Type B pancreatic cell (in vitro differentiated cells): ENCODE measurements around the gene ZNF385C. TPM values are rescaled to one million over a fixed set of nuclear protein-coding genes. Genes with fewer than 3 reads are reported as not detected.

Source experiments
- DNase-seq: peaks from one replicate; pipeline ENCODE4 v3.0.0; 2021; ENCODE audit warnings: mixed read lengths; ENCODE audit not compliant: unreplicated experiment; ENCODE audit errors: extremely low spot score
- H3K27ac Mint-ChIP-seq: 2 replicates; pipeline ENCODE4 v1.8.0; 2021; ENCODE audit warnings: mild to moderate bottlenecking, mixed read lengths
- H3K27me3 Mint-ChIP-seq: 2 replicates; pipeline ENCODE4 v1.8.0; 2021; ENCODE audit warnings: mixed read lengths
- H3K36me3 Mint-ChIP-seq: 2 replicates; pipeline ENCODE4 v1.8.0; 2021; ENCODE audit warnings: mixed read lengths
- H3K4me1 Mint-ChIP-seq: one replicate; pipeline ENCODE4 v1.8.0; 2021; ENCODE audit warnings: mixed read lengths; ENCODE audit not compliant: unreplicated experiment
- H3K4me3 Mint-ChIP-seq: 2 replicates; pipeline ENCODE4 v1.8.0; 2021; ENCODE audit warnings: mild to moderate bottlenecking, mixed read lengths
- H3K9me3 Mint-ChIP-seq: 2 replicates; pipeline ENCODE4 v1.8.0; 2021; ENCODE audit warnings: mixed read lengths
- CTCF ChIP-seq: fragments of 200-600 bp; sonication (generic); conservative IDR thresholded peaks from 2 replicates; pipeline ENCODE4 v1.5.0; 2021; ENCODE audit warnings: antibody characterized with exemption, mild to moderate bottlenecking
- total RNA-seq: library from RNA; stranded (reverse); gene quantifications from 2 replicates; pipeline ENCODE4 v1.2.1, GENCODE V29; 2021; ENCODE audit warnings: low replicate concordance

Gene ZNF385C
- total RNA-seq, 1 donor from 2014 or later, result 3.3 TPM

GRCh38 chr17:42038221-42038973, 59.9 kb downstream of the ZNF385C start:
- H3K9me3 Mint-ChIP-seq, result no peaks in the 10 kb centered on the region
- no peaks in the 10 kb centered on the region for H3K36me3 Mint-ChIP-seq
- H3K27ac Mint-ChIP-seq, result no peak overlapping the region
- no peak for TF ChIP-seq CTCF
- DNase-seq, result no peak
- H3K4me1 Mint-ChIP-seq, result peaks cover 7% of the 10 kb centered on the region
- no peak overlapping the region for H3K4me3 Mint-ChIP-seq
- no peaks in the 10 kb centered on the region for H3K27me3 Mint-ChIP-seq

GRCh38 chr17:42034059-42034458, 64.2 kb downstream of the ZNF385C start:
- H3K4me3 Mint-ChIP-seq, result no peak overlapping the region
- H3K27me3 Mint-ChIP-seq, result no peaks in the 10 kb centered on the region
- TF ChIP-seq CTCF, result no peak
- H3K36me3 Mint-ChIP-seq, result no peaks in the 10 kb centered on the region
- H3K27ac Mint-ChIP-seq, result peak overlapping the region; percentile 19
- H3K9me3 Mint-ChIP-seq, result no peaks in the 10 kb centered on the region
- H3K4me1 Mint-ChIP-seq, result peaks cover 8% of the 10 kb centered on the region
- DNase-seq, result no peak

GRCh38 chr17:42031584-42031983, 66.7 kb downstream of the ZNF385C start:
- H3K4me3 Mint-ChIP-seq, result no peak overlapping the region
- no peaks in the 10 kb centered on the region for H3K27me3 Mint-ChIP-seq
- H3K4me1 Mint-ChIP-seq, result peaks cover 19% of the 10 kb centered on the region
- H3K27ac Mint-ChIP-seq, result no peak overlapping the region
- no peaks in the 10 kb centered on the region for H3K9me3 Mint-ChIP-seq
- no peak for DNase-seq
- H3K36me3 Mint-ChIP-seq, result no peaks in the 10 kb centered on the region
- no peak for TF ChIP-seq CTCF

GRCh38 chr17:42028791-42029127, 69.5 kb downstream of the ZNF385C start:
- H3K4me1 Mint-ChIP-seq, result peaks cover 21% of the 10 kb centered on the region
- peaks cover 5% of the 10 kb centered on the region for H3K36me3 Mint-ChIP-seq
- TF ChIP-seq CTCF, result no peak
- H3K27ac Mint-ChIP-seq, result no peak overlapping the region
- no peaks in the 10 kb centered on the region for H3K27me3 Mint-ChIP-seq
- no peak for DNase-seq
- H3K4me3 Mint-ChIP-seq, result no peak overlapping the region
- H3K9me3 Mint-ChIP-seq, result no peaks in the 10 kb centered on the region

- Mint-ChIP-seq H3K27ac (peak overlapping the region; percentile 81), H3K4me1 (peaks cover 19% of the 10 kb centered on the region), H3K4me3 (peak overlapping the region; percentile 58), H3K9me3 (no peaks in the 10 kb centered on the region), H3K27me3 (no peaks in the 10 kb centered on the region), H3K36me3 (peaks cover 5% of the 10 kb centered on the region)
- no peak for DNase-seq
- TF ChIP-seq CTCF, result peak; percentile 36
Observed at GRCh38 chr17:42027961-42028790, 70.1 kb downstream of the ZNF385C start.
